ENCODE data around the gene NXPH4.

NXPH4 gene

GRCh38 chr12:57229634-57230380, 13.2 kb downstream of the NXPH4 start, which contains the start of gene SHMT2:
TSS of gene SHMT2 (plus strand) at chr12:57229711. CDS start at chr12:57229779, 68 bp downstream.
- peak; percentile 31 to 94 (median 86) for DNase-seq

- DNase-seq, result no peak
Observed at GRCh38 chr12:57230381-57231155, 14.0 kb downstream of the NXPH4 start.

GRCh38 chr12:57231276-57232021, 14.9 kb downstream of the NXPH4 start:
- no peak for DNase-seq

- DNase-seq, result no peak
Observed at GRCh38 chr12:57232156-57232756, 15.7 kb downstream of the NXPH4 start.

- DNase-seq, result no peak
Observed at GRCh38 chr12:57233357-57234232, 17.0 kb downstream of the NXPH4 start.

GRCh38 chr12:57234233-57234570, 17.6 kb downstream of the NXPH4 start:
- DNase-seq, result no peak

GRCh38 chr12:57234571-57235016, 18.0 kb downstream of the NXPH4 start:
- no peak for DNase-seq

- DNase-seq, result no peak
Observed at GRCh38 chr12:57235017-57235727, 18.6 kb downstream of the NXPH4 start.

- no peak for DNase-seq
Observed at GRCh38 chr12:57235728-57236131, 19.1 kb downstream of the NXPH4 start.

GRCh38 chr12:57236201-57236924, 19.8 kb downstream of the NXPH4 start:
- DNase-seq, result no peak

- DNase-seq, result no peak
Observed at GRCh38 chr12:57236925-57237595, 20.5 kb downstream of the NXPH4 start.

GRCh38 chr12:57237596-57237931, 21.0 kb downstream of the NXPH4 start:
- no peak for DNase-seq

GRCh38 chr12:57237932-57238853, 21.6 kb downstream of the NXPH4 start:
- no peak for DNase-seq

GRCh38 chr12:57238854-57239554, 22.4 kb downstream of the NXPH4 start:
- DNase-seq, result peak; percentile 20 to 90 (median 74)

- DNase-seq, result peak in 3 of 58 donors; percentile 48 to 57 (median 50)
Observed at GRCh38 chr12:57239587-57240065, 23.0 kb downstream of the NXPH4 start.

All from anterior cingulate cortex (tissue), 58 donors.